ENCODE results near the gene RAD1.
"Not testable (repeated sequence)": the region's sequence is repeated elsewhere in the genome, so short reads cannot be mapped to it uniquely, and the experiment has no call there.

RAD1 gene

GRCh38 chr5:34915139-34915855, at the start of gene RAD1, which contains the start of gene BRIX1:
TSS of gene RAD1 (minus strand) at chr5:34915504. CDS start at chr5:34914892, 612 bp downstream.
TSS of gene BRIX1 (plus strand) at chr5:34915711. CDS start at chr5:34915739, 28 bp downstream.
- DNase-seq = peak; percentile 97

GRCh38 chr5:34959323-34959722, 44.0 kb upstream of the RAD1 start:
- no peak for DNase-seq

- no peak for DNase-seq
These were observed 42.8 kb upstream of the RAD1 start for GRCh38 chr5:34957857-34958690.

- no peak for DNase-seq
These were observed 42.0 kb upstream of the RAD1 start for GRCh38 chr5:34957321-34957720.

- no peak for DNase-seq
These were observed 29.2 kb upstream of the RAD1 start for GRCh38 chr5:34944460-34945047.

GRCh38 chr5:34944044-34944443, 28.7 kb upstream of the RAD1 start:
- no peak for DNase-seq

GRCh38 chr5:34941936-34942335, 26.6 kb upstream of the RAD1 start:
- DNase-seq = no peak

GRCh38 chr5:34932947-34933346, 17.6 kb upstream of the RAD1 start:
- no peak for DNase-seq

GRCh38 chr5:34930870-34931269, 15.6 kb upstream of the RAD1 start:
- no peak for DNase-seq

GRCh38 chr5:34930462-34930844, 15.1 kb upstream of the RAD1 start:
- DNase-seq = no peak

- DNase-seq = peak; percentile 92
These were observed 14.6 kb upstream of the RAD1 start for GRCh38 chr5:34929720-34930461.

- peak; percentile 99 for DNase-seq
These were observed 13.9 kb upstream of the RAD1 start, which contains the start of gene DNAJC21 for GRCh38 chr5:34929134-34929719. TSS of gene DNAJC21 (plus strand) at chr5:34929559. CDS start at chr5:34929820, 261 bp downstream.

GRCh38 chr5:34928267-34928666, 13.0 kb upstream of the RAD1 start:
- no peak for DNase-seq

GRCh38 chr5:34927785-34928184, 12.5 kb upstream of the RAD1 start:
- DNase-seq = no peak

GRCh38 chr5:34926318-34926888, 11.1 kb upstream of the RAD1 start:
- DNase-seq = no peak

- DNase-seq = no peak
These were observed 9.1 kb upstream of the RAD1 start for GRCh38 chr5:34924462-34924765.

- DNase-seq = no peak
These were observed 8.6 kb upstream of the RAD1 start for GRCh38 chr5:34923694-34924461.

- DNase-seq = not testable (repeated sequence)
These were observed 8.0 kb upstream of the RAD1 start for GRCh38 chr5:34923256-34923655.

GRCh38 chr5:34919077-34919476, 3.8 kb upstream of the RAD1 start:
- DNase-seq = no peak

GRCh38 chr5:34918025-34918424, 2.7 kb upstream of the RAD1 start:
- DNase-seq = no peak

GRCh38 chr5:34916518-34916917, 1.2 kb upstream of the RAD1 start:
- DNase-seq = no peak

- no peak for DNase-seq
These were observed 520 bp upstream of the RAD1 start for GRCh38 chr5:34915856-34916192.
